Activated T-helper 17 cell treated with anti-CD3 and anti-CD28 coated beads, Interleukin-2, amount 50 U/mL, for 72 hours (primary cell): ENCODE measurements around the gene MAN1A2. TPM values are rescaled to one million over a fixed set of nuclear protein-coding genes. Genes with fewer than 3 reads are reported as not detected.
"Not testable (repeated sequence)": the region's sequence is repeated elsewhere in the genome, so short reads cannot be mapped to it uniquely, and the experiment has no call there.

Source experiments
- ATAC-seq: fragments of 150-1000 bp; cut with Tn5 transposase; replicated peaks from 2 replicates; pipeline ENCODE4 v1.10.0; 2021; ENCODE audit warnings: mild to moderate bottlenecking, moderate library complexity
- H3K27ac Mint-ChIP-seq: one replicate; pipeline ENCODE4 v1.8.0; 2022; ENCODE audit warnings: mixed read lengths
- H3K27me3 Mint-ChIP-seq: one replicate; pipeline ENCODE4 v1.8.0; 2022; ENCODE audit warnings: mixed read lengths
- H3K36me3 Mint-ChIP-seq: one replicate; pipeline ENCODE4 v1.8.0; 2022; ENCODE audit warnings: low read depth, mild to moderate bottlenecking, mixed read lengths
- H3K4me1 Mint-ChIP-seq: one replicate; pipeline ENCODE4 v1.8.0; 2022; ENCODE audit warnings: mixed read lengths
- H3K4me3 Mint-ChIP-seq: one replicate; pipeline ENCODE4 v1.8.0; 2022; ENCODE audit warnings: mild to moderate bottlenecking, mixed read lengths
- H3K9me3 Mint-ChIP-seq: one replicate; pipeline ENCODE4 v1.8.0; 2022; ENCODE audit warnings: mixed read lengths
- total RNA-seq, 2 donors: library from RNA; stranded (reverse); gene quantifications; one replicate each; pipeline ENCODE4 v1.2.3, GENCODE V29; 2022

The MAN1A2 gene
- total RNA-seq: 10 to 100 TPM; 26.1 to 26.5 TPM

GRCh38 chr1:117367046-117368025 is at the start of gene MAN1A2:
Gene MAN1A2 (plus strand): TSS chr1:117367449. CDS start chr1:117368184, 735 bp downstream.
- peaks cover 12% of the 10 kb centered on the region for H3K36me3 Mint-ChIP-seq
- no peaks in the 10 kb centered on the region for H3K27me3 Mint-ChIP-seq
- peak; percentile 67 for ATAC-seq
- peak within 1 kb of the TSS; percentile 94 for H3K27ac Mint-ChIP-seq
- peak within 1 kb of the TSS; percentile 98 for H3K4me3 Mint-ChIP-seq
- no peaks in the 10 kb centered on the region for H3K9me3 Mint-ChIP-seq
- H3K4me1 Mint-ChIP-seq: peaks cover 43% of the 10 kb centered on the region

DNA sequence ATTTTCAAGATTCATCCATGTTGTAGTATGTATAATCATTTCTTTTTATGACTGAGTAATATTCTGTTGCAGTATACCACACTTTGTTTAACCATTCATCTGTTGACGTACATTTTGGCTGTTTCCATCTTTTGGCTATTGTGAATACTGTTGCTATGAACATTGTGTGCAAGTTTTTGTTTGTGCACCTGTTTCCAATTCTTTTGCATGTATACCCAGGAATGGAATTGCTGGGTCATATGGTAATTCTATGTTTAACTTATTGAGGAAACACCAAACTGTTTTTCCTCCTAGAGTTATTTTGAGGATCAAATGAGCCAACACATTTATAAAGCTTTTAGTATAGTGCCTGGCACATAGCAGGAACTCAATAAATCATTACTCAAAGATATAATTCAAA is 49.2 kb upstream of the MAN1A2 start:
- no peak for ATAC-seq
- Mint-ChIP-seq H3K9me3 (no peaks in the 10 kb centered on the region), H3K27ac (no peak overlapping the region), H3K4me3 (no peak overlapping the region), H3K4me1 (no peaks in the 10 kb centered on the region), H3K27me3 (peaks cover 8% of the 10 kb centered on the region), H3K36me3 (no peaks in the 10 kb centered on the region)

DNA sequence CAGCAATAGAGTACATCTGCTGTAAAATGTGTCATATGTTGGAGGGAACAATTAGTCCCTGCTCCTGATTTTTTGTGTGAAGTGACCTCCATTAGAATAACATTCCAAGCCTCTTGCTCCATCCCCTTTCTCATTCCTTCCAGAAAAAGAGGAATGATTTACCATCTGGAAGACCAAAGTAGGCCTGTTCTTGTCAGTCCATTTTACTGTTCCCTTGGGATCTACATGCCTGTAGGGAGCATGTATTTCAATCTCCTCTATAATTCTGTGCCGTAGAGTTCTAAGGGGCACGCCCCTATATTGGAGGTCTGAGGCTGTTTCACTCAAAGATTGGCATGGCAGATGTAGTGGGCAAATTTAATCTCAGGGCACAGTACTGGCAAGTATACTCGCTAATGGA is 48.8 kb upstream of the MAN1A2 start:
- H3K9me3 Mint-ChIP-seq: no peaks in the 10 kb centered on the region
- H3K4me1 Mint-ChIP-seq: no peaks in the 10 kb centered on the region
- H3K4me3 Mint-ChIP-seq: no peak overlapping the region
- H3K27me3 Mint-ChIP-seq: peaks cover 8% of the 10 kb centered on the region
- H3K36me3 Mint-ChIP-seq: no peaks in the 10 kb centered on the region
- H3K27ac Mint-ChIP-seq: no peak overlapping the region
- no peak for ATAC-seq

GRCh38 chr1:117320515-117320914 is 46.7 kb upstream of the MAN1A2 start:
- H3K4me3 Mint-ChIP-seq: no peak overlapping the region
- H3K36me3 Mint-ChIP-seq: no peaks in the 10 kb centered on the region
- ATAC-seq: no peak
- H3K27ac Mint-ChIP-seq: no peak overlapping the region
- H3K4me1 Mint-ChIP-seq: no peaks in the 10 kb centered on the region
- H3K27me3 Mint-ChIP-seq: peaks cover 17% of the 10 kb centered on the region
- no peaks in the 10 kb centered on the region for H3K9me3 Mint-ChIP-seq

- H3K36me3 Mint-ChIP-seq: no peaks in the 10 kb centered on the region
- H3K4me1 Mint-ChIP-seq: no peaks in the 10 kb centered on the region
- ATAC-seq: no peak
- H3K27ac Mint-ChIP-seq: no peak overlapping the region
- H3K9me3 Mint-ChIP-seq: no peaks in the 10 kb centered on the region
- H3K4me3 Mint-ChIP-seq: no peak overlapping the region
- peaks cover 17% of the 10 kb centered on the region for H3K27me3 Mint-ChIP-seq
Measured at GRCh38 chr1:117321680-117322609, 45.3 kb upstream of the MAN1A2 start.

GRCh38 chr1:117324357-117324756 is 42.9 kb upstream of the MAN1A2 start:
- H3K27me3 Mint-ChIP-seq: peaks cover 17% of the 10 kb centered on the region
- no peaks in the 10 kb centered on the region for H3K36me3 Mint-ChIP-seq
- H3K4me1 Mint-ChIP-seq: no peaks in the 10 kb centered on the region
- H3K4me3 Mint-ChIP-seq: no peak overlapping the region
- no peak for ATAC-seq
- H3K27ac Mint-ChIP-seq: no peak overlapping the region
- H3K9me3 Mint-ChIP-seq: no peaks in the 10 kb centered on the region

DNA sequence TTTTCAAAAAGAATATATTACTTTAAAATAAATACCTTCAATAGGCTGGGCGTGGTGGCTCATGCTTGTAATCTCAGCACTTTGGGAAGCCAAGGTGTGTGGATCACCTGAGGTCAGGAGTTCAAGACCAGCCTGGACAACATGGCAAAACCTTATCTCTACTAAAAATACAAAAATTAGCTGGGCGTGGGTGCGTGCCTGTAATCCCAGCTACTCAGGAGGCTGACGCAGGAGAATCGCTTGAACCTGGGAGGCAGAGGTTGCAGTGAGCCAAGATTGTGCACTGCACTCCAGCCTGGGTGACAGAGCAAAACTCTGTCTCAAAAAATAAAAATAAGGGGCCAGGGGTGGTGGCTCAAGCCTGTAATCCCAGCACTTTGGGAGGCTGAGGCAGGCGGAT is 41.2 kb upstream of the MAN1A2 start:
- H3K36me3 Mint-ChIP-seq, H3K9me3 Mint-ChIP-seq, ATAC-seq: not testable (repeated sequence)

GRCh38 chr1:117327011-117327410 is 40.2 kb upstream of the MAN1A2 start:
- Mint-ChIP-seq H3K36me3 (no peaks in the 10 kb centered on the region), H3K27me3 (peaks cover 20% of the 10 kb centered on the region), H3K4me1 (no peaks in the 10 kb centered on the region), H3K9me3 (no peaks in the 10 kb centered on the region), H3K27ac (no peak overlapping the region), H3K4me3 (no peak overlapping the region)
- no peak for ATAC-seq

More for the DNA sequence above, 41.2 kb upstream of the MAN1A2 start:
- not testable (repeated sequence) for H3K4me1 Mint-ChIP-seq, H3K4me3 Mint-ChIP-seq, H3K27ac Mint-ChIP-seq
- peaks cover 17% of the 10 kb centered on the region for H3K27me3 Mint-ChIP-seq

DNA sequence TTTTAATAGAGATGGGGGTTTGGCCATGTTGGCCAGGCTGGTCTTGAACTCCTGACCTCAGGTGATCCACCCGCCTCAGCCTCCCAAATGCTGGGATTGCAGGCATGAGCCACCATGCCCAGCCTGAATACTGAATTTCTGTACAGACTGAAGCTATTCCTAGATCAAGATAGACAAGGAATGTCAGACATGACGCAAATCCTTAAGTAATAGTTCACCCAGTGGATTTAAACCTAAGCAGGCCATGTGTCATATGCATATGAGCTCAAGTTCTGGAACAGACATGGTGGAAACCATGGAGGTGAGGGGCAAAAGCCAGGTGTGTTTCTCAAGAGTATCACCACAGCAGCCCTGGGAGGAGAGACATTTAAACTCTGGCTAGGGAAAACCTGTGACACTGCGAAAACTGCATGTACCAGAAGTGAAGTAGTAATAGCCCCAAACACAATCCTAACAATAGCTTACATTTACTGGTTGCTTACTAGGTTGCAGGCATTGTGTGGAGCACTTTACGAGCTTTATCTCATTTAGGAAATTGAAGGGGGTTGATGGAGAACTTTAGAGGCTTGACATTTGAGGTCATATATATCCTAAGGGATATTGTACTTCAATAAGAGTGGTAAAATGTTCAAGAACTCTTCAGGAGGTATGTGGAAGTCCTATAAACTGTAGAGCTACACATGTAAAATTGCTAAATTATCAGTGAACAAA is 31.7 kb upstream of the MAN1A2 start:
- H3K9me3 Mint-ChIP-seq: no peaks in the 10 kb centered on the region
- peaks cover 5% of the 10 kb centered on the region for H3K4me1 Mint-ChIP-seq
- peaks cover 6% of the 10 kb centered on the region for H3K27me3 Mint-ChIP-seq
- H3K27ac Mint-ChIP-seq: no peak overlapping the region
- ATAC-seq: no peak
- no peak overlapping the region for H3K4me3 Mint-ChIP-seq
- no peaks in the 10 kb centered on the region for H3K36me3 Mint-ChIP-seq

- no peak overlapping the region for H3K27ac Mint-ChIP-seq
- H3K4me3 Mint-ChIP-seq: no peak overlapping the region
- ATAC-seq: no peak
- H3K36me3 Mint-ChIP-seq: no peaks in the 10 kb centered on the region
- H3K27me3 Mint-ChIP-seq: peaks cover 3% of the 10 kb centered on the region
- peaks cover 5% of the 10 kb centered on the region for H3K4me1 Mint-ChIP-seq
- no peaks in the 10 kb centered on the region for H3K9me3 Mint-ChIP-seq
Measured at GRCh38 chr1:117336088-117336817, 31.0 kb upstream of the MAN1A2 start.

GRCh38 chr1:117339866-117340700 is 27.2 kb upstream of the MAN1A2 start:
- Mint-ChIP-seq H3K27me3 (no peaks in the 10 kb centered on the region), H3K4me1 (peaks cover 6% of the 10 kb centered on the region), H3K36me3 (no peaks in the 10 kb centered on the region), H3K9me3 (no peaks in the 10 kb centered on the region), H3K27ac (peak overlapping the region; percentile 21), H3K4me3 (peak overlapping the region; percentile 3)
- peak; percentile 76 for ATAC-seq

DNA sequence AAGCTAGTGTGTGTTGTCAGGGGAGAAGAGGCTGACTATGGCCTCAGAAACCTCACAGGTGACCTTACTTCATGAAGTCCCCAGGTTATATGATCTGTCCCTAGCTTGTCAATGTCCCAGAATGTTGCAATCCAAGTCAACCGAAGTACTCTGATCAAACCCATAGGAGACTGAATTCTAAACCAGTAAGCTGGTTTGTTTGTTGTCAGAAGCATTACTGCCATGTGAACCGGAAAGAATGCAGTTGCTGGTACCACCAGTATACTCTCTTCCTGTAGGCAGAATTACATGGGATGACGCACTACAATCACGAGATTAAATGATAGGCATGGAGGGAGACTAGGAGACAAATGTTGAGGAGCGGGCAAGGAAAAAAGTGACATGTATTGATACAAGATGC is 26.1 kb upstream of the MAN1A2 start:
- Mint-ChIP-seq H3K4me3 (no peak overlapping the region), H3K27ac (no peak overlapping the region)

DNA sequence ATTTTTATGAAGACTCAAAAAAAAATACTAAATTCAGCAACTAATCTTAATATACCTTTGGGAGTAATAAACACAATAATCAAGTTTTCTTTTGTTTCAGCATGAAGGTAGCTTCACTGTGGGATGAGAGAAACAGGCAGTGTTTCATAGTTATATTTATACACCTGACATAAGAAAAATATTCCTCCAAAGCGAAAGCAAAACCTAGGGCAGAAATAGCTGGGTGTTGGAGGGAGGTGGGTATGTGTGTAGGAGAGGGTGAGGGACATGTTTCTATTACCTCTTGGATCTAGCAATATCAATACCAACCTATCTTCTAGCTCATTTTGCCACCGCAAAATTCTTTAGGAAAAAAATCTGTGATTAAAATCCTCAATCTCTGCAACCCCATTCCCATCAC is 24.9 kb upstream of the MAN1A2 start:
- Mint-ChIP-seq H3K4me3 (peak overlapping the region; percentile 2), H3K9me3 (no peaks in the 10 kb centered on the region), H3K27me3 (no peaks in the 10 kb centered on the region), H3K36me3 (no peaks in the 10 kb centered on the region), H3K27ac (no peak overlapping the region), H3K4me1 (peaks cover 17% of the 10 kb centered on the region)
- no peak for ATAC-seq

More for the DNA sequence above, 26.1 kb upstream of the MAN1A2 start:
- H3K9me3 Mint-ChIP-seq: no peaks in the 10 kb centered on the region
- no peaks in the 10 kb centered on the region for H3K27me3 Mint-ChIP-seq
- H3K36me3 Mint-ChIP-seq: no peaks in the 10 kb centered on the region
- ATAC-seq: no peak
- H3K4me1 Mint-ChIP-seq: peaks cover 10% of the 10 kb centered on the region
